HG02885 (cell line): Measurements from ENCODE around the gene DUSP15.

ENCODE experiments used
- ATAC-seq: cut with Tn5 transposase; IDR thresholded peaks from one replicate; pipeline ENCODE4 v1.9.1; 2021; ENCODE audit warnings: mild to moderate bottlenecking; ENCODE audit not compliant: unreplicated experiment, poor library complexity

The DUSP15 gene

GRCh38 chr20:31896049-31896448 lies 25.7 kb upstream of the DUSP15 start:
- ATAC-seq, result no peak

- peak; percentile 99 for ATAC-seq
These were observed 24.8 kb upstream of the DUSP15 start for GRCh38 chr20:31894980-31895675.

DNA sequence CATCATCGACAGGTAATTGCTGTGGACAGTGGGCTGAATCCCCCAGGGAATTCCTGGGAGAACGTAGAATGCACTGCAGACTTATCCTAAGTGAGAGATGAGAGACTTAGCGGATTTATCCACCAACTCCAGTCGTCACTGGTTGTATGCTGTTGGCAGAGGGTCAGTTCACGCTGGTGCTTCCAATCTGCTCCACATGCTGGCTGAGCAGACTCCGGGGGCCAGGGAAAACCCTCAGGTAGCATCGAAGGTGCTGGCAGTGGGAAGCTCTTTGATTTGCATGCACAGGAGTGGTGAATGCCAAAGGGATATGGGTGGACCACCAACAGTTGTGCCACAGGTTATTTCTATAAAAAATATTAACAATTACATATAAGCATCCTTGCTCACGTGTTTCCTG lies 20.3 kb upstream of the DUSP15 start:
- no peak for ATAC-seq

- no peak for ATAC-seq
These were observed 13.5 kb upstream of the DUSP15 start for GRCh38 chr20:31883829-31884228.

DNA sequence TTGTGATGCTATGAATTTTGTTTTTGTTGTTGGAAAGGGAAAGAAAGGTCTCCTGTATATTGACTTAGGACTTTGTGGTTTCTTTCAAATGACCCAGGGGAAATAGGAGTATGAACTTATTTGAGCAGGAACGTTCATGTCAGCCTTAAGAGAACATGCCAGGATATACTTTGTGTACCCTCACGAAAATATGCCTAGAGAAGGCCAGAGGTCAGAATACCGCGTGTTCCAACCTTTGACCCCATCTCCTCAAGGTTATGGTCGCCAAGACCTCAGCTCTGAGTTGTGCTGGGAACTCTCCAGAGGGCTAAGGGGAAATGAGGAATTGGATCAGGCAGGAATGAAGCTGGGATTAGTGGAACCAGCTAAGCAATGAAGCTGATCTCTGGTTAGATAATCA lies 11.6 kb upstream of the DUSP15 start:
- ATAC-seq, result no peak

GRCh38 chr20:31879143-31879987 lies 9.0 kb upstream of the DUSP15 start:
- peak; percentile 94 for ATAC-seq

- ATAC-seq, result no peak
These were observed 7.4 kb upstream of the DUSP15 start for GRCh38 chr20:31877684-31878083.

GRCh38 chr20:31875671-31876070 lies 5.3 kb upstream of the DUSP15 start:
- ATAC-seq, result no peak

DNA sequence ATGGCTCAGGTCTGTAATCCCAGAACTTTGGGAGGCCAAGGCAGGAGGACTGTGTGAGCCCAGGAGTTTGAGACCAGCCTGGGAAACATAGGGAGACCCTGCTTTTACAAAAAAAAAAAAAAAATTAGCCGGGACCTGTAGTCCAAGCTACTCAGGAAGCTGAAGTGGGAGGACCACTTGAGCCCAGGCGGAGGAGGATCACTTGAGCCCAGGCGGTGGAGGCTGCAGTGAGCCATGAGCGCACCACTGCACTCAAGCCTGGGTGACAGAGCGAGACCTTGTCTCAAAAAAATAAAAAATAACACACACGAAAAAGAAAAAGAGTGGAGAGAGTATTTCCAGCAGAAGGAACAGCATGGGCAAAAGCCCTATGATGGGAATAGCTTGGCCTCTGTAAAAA lies 2.1 kb upstream of the DUSP15 start:
- ATAC-seq, result no peak

- ATAC-seq, result no peak
These were observed 1.3 kb upstream of the DUSP15 start for GRCh38 chr20:31871618-31871954.

DNA sequence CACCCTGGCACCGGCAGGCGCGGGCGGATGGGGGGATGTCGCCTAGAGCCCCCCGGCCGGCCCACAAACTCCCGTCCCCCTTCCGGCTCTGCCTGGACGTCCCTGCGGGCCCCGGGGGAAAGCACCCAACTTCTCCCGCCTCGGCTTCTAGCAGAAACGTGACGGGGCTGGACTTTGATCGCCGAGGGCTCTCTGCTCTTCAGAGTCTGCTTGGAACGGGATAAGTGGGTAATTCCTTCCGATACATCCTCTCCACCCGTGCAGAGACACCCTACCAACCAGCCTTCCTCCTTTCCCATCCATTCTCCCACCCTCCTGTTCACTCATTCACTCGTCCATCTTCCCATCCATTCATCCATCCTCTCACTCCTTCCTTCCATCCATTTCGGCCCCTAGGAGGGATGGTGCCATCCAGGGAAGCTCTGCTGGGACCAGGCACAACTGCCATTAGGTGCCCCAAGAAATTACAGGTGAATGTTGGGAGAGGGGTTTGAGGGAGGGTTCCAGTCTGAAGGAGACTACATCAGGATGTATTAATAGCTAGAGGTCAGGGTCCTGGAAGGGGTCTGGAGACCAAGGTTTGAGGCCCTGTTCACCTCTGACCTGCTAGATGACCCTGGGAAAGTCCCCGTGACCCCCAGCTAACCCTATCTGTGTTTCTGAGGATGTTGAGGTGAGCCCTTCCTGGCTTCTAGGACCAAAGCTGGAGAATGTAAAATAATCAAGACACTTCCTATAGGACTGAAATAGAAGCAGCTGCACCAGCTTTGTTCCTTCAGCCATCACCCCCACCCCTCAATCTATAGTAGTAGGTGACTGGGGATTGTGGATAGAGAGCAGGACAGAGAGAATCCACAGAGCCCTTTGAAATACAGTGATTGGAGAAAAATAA lies 645 bp upstream of the DUSP15 start:
- no peak for ATAC-seq

DNA sequence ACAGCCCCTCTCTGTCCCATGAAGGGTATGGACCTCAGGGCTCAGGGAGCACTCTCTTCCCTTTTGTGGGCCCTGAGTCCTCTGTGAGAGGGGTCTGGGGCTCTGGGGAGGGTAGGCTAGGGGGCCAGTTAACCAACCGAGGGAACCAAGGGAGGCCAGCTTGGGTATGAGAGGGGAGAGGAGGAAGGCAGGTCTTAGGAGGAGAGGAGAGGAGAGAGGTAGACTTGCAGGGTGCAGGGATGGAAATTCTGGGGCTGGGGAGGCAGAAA lies 720 bp downstream of the DUSP15 start:
- no peak for ATAC-seq

DNA sequence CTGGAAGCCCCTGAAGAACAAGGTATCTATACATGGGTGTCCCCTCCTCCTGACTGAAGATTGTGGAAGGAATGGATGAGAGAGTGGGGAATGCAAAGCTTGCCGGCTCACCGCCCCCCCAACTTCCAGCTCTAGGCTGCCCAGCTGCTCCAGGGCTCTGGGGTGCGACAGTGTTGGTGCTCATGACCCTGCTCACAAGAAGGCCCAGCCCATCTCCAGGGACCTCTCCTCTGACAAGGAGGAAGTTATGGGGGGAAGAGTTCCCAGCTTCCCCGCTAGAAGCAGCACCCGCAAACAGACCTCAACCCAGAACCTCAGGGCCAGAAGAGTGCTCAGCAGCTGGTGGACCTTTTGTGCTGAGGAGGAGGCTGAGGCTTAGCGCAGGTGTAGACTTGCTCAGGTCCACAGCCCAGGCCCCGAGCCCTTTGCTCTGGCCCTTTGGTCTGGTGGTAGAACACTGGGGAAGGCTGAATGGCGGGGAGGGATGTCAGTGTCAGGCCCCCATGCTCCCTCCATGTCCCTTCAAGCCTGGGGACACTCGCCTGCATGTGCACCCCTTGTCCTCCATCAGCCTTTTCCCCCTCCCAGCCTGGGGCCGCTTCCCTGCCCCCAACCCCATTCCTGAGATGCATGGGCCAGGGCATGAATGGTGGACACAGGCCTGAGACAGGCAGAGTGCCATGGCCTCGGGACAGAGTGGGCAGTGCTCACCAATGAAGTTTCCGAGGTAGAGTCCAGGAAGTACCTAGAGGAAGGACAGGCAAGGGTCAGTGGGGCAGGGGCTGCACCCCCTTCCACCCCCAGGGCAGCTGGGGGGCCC lies 1.3 kb downstream of the DUSP15 start:
- ATAC-seq, result no peak

DNA sequence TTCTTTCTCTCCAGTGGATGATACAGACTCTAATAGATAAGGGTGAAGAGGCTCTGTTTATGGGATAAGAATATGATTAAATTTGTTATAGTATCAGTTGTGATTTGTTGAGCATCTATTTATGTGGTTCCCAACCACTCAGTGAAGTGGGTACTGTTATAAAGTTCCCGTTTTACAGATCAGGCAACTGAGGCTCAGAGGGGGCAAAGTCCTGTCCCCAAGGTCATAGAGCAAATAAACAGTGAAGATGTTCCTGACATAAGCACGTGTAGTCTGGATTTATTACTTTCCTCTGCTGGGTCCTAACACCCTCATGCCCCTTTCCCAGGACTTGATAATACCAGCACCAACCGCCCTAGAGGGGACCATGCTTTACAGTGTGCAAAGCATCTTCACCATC lies 4.1 kb downstream of the DUSP15 start:
- no peak for ATAC-seq

DNA sequence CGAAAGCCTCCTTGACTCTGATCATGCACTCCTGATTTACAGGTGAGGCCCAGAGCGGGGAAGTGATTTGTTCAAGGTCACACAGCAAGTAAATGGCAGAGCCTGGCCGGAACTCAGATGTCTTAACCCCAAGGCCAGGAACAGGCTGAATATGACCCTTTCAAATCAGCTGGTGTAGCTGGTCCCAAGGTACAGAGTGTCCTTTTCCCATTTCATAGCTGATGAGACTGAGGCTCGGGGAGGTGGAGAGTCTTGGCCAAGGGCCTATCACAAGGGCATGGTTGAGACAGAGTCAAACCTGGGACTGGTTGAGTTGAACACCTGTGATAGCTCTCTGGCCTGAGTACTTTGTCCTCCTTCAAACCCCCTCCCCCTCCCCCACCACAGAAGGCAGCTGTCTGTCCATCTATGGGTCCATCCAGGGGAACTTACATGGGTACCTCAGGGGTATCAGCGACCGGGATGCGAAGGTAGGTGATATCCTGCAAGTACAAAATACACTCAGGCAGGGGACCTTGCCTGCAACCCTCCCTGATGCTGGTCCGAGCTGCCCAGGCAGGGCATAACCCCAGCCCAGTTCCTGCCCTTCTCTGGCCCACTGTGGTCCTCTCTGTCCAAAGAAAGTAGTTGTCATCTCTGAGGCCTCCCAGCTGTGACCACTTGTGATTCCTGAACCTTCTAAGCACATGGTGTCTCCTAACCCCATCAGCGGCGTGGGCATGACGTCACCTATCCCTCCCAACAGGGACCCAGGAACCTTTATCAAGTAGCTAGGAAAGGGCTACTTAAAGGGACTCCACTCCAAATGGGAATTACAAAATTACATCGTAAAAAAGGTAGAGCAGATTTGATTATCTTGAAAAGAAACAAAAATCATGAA lies 5.6 kb downstream of the DUSP15 start:
- no peak for ATAC-seq

GRCh38 chr20:31863296-31864085 lies 6.8 kb downstream of the DUSP15 start:
- no peak for ATAC-seq

DNA sequence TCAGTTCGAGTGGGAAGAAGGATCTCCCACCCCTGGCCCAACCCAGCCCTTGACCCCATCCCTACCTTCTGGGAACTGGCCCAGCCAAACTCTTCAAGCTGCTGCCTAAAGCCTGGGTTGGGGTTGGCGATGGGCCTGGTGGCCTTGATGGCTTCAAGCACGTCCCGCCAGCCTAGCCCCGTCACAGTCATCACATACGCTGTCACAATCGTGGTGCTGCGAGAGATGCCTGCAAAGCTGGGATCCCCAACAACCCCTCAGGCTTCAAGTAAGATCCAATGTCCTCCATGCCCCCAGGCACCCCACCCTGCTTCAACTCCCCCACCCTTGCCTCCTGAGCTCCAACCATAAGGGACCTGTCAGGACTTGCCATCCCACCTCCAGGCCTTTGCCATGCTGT lies 7.8 kb downstream of the DUSP15 start:
- ATAC-seq, result no peak

DNA sequence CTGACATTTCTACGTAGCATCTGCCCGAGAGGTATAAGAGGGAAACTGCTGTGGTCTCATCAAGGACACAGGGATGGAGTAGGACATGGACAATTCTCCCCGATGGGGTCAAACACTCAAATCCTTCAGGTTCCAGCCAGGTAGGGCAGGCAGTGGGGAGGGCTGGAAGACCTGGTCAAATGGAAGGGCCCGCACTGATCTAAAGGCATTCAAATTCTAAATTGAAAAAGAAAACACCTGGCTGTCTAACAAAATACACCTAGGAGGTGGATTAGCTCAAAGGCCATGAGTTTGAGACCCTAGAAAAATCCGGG lies 8.2 kb downstream of the DUSP15 start:
- no peak for ATAC-seq
